GM21737 (cell line): ENCODE measurements around the gene CHMP4B.

Source experiments
- ATAC-seq: cut with Tn5 transposase; IDR thresholded peaks from one replicate; pipeline ENCODE4 v1.9.1; 2021; ENCODE audit warnings: mild to moderate bottlenecking, moderate library complexity; ENCODE audit not compliant: unreplicated experiment

CHMP4B gene

DNA sequence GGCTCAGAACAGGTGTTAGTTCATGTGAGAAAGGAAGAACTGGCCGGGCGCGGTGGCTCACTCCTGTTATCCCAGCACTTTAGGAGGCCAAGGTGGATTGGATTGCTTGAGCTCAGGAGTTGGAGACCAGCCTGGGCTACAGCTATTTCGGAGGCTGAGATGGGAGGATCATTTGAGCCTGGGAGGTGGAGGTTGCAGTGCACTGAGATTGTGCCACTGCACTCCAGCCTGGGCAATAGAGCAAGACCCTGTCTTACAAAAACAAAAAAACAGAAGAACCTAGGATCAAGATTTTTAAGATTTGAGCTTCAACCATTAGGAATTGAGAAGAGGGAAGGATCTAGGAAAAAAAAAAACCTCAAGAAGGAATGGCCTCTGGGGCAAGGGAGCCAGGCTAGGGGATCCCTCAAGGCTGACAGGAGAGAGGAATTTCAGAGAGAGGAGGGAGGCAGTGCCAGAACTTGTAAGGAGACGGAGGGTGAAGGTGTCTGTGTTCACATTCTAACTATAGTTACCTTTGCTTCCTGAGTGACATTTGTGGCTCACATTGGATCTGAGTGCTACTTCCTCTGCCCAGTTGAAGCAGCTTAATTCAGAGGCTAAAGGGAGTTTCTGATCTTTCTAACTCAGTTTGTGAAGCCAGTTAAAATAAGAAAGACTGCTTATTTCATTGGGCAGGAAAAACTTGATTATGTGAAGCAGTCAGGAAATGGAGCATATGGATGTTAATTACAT lies 26.1 kb downstream of the CHMP4B start:
- no peak for ATAC-seq

DNA sequence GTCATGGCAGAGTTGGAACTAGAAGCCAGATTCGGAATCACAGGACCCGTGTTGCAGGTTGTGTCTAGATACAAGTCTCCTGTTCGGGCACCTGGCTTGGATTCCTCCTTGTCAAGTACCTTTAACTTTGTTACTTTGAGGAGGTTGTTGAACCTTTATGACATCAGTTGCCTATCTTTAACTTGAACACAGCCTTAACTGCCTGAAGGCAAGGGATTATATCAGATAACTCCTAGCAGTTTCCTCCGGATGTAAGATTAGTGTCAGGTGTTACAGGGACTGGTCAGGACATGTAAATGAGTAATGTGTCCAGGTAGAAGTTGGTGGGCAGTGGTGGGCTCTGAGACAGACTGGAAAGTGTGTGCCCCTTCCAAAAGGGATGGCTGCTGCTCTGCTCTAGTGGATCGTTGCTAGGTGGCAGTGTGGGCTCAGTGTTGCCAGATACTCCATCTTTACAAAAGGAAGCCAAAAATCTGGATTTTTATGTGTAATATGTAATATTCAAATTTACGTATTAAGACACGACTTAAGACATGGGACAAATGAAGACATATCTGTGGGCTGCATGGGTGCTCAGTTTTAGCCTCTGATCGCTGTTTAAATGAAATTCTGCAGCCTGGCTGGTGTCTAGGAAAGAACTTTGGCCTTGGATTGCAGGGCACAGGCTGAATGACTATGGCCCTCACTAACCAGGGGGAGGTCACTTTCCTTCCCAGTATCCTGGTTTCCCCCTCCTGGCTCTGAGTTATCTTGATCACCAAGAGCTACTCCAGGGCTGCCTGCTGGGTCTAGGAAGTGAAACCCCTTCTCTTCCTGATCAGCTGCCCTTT lies 27.1 kb downstream of the CHMP4B start:
- ATAC-seq = no peak

GRCh38 chr20:33839591-33839990 lies 28.4 kb downstream of the CHMP4B start:
- ATAC-seq = no peak

- no peak for ATAC-seq
Measured at GRCh38 chr20:33840160-33840559, 29.0 kb downstream of the CHMP4B start.

DNA sequence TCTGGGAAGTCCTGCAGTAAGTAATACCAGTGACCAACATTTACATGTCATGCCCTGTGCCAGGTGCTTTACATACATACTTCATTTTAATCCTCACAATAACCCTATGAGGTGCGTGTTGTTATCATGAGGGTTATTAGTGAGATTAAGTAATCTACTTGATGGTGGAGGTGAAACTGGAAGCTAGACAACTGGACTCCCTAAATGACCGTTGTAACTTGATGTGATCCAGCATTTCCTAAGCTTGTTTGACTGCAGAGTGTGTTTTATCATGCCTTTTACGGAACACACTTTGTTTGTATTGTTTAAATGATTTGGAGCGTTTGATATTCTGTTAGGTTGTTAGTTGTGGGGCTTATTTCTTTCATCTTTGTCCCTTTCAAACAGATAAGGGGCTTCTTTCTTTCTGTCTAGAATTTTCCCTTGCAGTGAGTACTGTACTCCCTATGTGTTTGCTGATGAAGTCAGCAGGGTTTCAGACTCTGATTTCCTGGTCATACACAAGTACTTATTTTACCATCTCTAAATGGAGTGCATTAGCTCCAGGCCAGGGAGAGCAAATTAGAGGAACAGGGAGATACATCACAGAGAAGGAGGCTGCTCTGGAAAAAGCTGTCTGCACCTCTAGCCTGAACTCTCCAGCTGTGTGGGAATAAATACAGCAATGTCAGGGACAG lies 29.7 kb downstream of the CHMP4B start:
- no peak for ATAC-seq

DNA sequence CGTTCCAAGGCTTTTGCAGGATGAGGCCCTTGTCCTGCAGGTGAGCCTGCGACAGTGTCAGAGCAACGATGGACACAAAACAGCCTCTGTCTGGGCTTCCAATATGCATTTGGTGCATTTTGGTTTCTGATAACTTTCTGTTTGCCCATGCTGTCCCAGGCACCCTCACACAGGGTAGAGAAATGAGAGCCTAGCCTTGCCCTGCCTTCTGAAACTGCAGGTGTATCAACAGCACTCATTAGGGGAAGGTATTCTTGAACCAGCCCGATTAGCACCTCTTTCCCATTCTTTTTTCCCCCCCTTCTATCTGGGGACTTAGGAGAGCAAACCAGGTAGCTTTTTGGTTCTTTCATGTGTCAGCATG lies 30.3 kb downstream of the CHMP4B start:
- no peak for ATAC-seq

GRCh38 chr20:33842346-33842745 lies 31.2 kb downstream of the CHMP4B start:
- ATAC-seq = no peak

DNA sequence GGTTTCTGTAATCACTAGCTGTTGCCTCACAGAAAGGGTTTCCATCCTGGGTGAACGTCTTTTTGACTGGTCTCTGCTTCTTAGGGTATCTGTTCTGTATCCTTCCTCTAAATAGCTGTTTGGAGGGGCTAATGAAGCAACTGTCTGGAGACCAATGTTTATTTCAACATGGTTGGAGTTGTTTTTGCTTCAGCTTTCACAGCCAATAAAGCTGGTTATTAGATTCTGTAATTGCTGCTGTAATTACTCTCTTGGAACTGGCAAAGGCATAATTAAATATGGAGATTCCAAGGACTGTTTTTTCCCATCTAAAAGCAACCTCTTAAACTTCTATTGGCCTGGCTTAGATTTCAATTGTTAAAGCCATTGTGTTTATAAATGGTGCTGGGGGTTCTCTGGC lies 31.9 kb downstream of the CHMP4B start:
- ATAC-seq = no peak

DNA sequence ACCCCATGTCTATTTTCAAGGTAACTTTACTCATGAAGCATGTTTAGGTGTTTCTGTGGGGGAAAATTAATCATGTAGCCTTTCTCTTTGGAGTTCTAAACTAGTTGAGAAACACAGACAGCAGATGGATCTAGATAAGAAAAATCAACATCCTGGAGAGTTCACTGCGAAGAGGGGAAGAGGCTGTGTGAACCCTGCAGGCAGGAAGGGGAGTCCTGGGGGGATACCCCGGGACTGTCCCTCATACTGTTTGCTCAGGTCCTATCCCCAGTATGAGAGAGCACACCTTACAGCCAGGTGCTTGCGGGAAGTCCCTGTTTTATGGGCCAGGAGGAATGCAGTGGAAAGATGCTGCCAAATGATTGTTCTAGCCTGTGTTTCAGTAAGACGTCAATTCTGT lies 32.7 kb downstream of the CHMP4B start:
- ATAC-seq = peak; percentile 50

DNA sequence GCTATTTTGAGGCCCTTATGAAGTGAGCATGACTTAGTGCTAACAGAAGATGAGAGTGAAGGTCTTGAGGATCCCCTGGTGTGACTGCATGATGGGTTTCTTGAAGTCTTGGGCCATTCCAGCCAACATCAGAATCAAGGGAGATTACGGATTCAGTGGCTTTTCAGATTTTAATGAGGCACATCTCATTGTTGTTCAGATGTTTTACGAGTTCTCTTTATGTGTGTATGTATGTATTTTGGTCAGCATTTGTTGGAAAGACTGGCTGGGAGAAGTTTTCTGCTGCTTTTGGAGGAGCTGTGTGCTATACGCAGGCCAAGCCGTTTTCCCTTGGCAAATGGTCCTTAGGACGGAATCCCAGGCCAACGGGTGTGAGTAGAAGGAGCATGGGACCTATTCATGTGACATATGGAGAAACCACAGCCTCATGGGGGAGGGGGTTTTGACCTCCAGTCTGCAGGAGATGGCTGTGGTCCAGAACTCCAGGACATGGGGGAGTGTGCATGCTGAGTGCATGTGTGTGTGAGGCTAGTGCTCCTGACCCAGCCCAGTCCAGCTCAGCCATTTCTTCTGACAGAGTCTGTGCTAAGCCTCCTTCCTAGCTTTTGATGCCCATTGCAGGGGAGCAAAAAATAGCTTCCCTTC lies 35.3 kb downstream of the CHMP4B start:
- ATAC-seq = no peak

- no peak for ATAC-seq
Measured at GRCh38 chr20:33847006-33847405, 35.9 kb downstream of the CHMP4B start.

- ATAC-seq = no peak
Measured at GRCh38 chr20:33848391-33848790, 37.2 kb downstream of the CHMP4B start.

DNA sequence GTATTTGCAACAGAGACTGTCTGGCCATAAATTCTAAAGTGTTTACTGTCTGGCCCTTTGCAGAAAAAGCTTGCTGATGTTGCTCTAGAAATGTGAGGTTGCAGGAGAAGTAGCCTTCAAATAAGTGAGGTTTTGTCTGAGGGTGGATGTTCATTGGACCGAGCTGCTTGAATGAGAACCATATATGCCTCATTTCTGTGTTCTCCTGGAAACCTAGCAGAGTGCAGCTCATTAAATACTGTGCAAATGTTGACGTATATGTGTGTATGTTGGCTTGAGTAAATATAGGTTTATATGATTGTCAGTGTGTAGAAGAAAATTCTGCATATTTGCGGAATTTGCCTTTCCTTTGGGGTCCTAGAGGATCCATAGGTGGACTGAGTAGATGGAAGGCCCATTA lies 39.0 kb downstream of the CHMP4B start:
- ATAC-seq = no peak

DNA sequence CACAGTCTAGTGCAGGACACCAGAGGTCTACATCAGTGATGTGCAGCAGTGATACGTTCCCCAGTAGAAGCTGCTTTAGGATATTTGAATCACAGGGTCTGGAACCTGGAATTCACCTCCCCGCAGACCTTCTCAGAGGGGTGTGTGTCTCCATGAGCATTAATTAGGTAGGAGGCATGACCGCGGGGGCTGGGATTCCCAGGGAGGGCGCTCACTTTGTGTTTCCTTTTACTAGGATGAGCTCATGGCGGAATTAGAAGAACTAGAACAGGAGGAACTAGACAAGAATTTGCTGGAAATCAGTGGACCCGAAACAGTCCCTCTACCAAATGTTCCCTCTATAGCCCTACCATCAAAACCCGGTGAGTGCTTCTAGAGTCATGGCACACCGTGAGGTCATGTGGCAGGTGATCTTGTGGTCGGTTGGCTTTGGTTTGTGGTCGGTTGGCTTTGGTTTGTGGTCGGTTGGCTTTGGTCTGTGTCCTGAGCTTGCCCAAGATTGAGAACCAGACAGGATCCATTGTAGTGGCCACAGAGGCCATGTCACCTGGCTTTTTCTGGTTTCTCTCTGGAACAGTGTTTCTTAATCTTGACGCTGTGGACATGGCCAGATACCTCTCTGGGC lies 40.8 kb downstream of the CHMP4B start:
- ATAC-seq = no peak

GRCh38 chr20:33852626-33853506 lies 41.7 kb downstream of the CHMP4B start:
- no peak for ATAC-seq

- ATAC-seq = no peak
Measured at GRCh38 chr20:33853507-33853813, 42.3 kb downstream of the CHMP4B start.

GRCh38 chr20:33857722-33858563 lies 46.8 kb downstream of the CHMP4B start:
- no peak for ATAC-seq

GRCh38 chr20:33858666-33859065 lies 47.5 kb downstream of the CHMP4B start:
- ATAC-seq = no peak

- no peak for ATAC-seq
Measured at GRCh38 chr20:33859157-33859695, 48.1 kb downstream of the CHMP4B start.
